ELF-1 (cell line): ENCODE data around the gene DNAJB13.

ENCODE experiments used
- DNase-seq: peaks from one replicate; pipeline ENCODE4 v3.0.0-alpha.2; 2016; ENCODE audit warnings: low read depth, low spot score

Gene DNAJB13

DNA sequence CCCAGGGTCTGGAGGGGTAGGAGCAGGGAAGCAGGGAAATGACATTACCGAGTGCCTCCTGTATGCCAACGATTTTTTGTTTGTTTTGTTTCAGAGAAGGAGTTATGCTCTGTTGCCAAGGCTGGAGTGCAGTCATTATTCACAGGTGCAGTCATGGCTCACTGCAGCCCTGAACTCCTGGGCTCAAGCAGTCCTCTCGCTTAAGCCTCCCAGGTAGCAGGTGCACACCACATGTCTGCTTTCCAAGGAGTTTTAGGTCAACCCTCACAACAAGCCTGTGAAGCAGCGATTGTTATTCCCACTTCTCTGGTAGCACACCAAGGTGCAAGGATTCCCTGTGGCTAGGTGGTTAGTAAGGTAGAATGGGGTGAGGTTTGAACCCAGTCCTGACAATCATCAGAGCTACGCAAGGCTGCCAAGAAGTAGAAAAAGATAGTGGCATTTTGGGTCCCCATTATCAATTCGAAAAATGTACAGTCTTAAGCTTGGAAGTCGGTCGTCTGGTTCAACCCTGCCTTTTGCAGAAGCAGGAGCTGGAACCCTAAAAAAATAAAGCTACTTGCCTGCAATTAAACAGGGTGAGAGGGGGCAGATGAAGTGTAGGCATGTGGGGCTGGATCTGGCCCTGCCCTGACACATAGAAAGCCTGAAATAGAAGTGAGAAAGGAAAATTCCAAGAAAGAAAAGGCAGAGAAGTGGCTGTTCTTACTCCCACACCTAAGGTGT lies 48.9 kb downstream of the DNAJB13 start:
- no peak for DNase-seq

- no peak for DNase-seq
These were observed 49.7 kb downstream of the DNAJB13 start for GRCh38 chr11:74000307-74001133.

- no peak for DNase-seq
These were observed 51.0 kb downstream of the DNAJB13 start for GRCh38 chr11:74001822-74002286.

- no peak for DNase-seq
These were observed 52.0 kb downstream of the DNAJB13 start for GRCh38 chr11:74002832-74003231.

DNA sequence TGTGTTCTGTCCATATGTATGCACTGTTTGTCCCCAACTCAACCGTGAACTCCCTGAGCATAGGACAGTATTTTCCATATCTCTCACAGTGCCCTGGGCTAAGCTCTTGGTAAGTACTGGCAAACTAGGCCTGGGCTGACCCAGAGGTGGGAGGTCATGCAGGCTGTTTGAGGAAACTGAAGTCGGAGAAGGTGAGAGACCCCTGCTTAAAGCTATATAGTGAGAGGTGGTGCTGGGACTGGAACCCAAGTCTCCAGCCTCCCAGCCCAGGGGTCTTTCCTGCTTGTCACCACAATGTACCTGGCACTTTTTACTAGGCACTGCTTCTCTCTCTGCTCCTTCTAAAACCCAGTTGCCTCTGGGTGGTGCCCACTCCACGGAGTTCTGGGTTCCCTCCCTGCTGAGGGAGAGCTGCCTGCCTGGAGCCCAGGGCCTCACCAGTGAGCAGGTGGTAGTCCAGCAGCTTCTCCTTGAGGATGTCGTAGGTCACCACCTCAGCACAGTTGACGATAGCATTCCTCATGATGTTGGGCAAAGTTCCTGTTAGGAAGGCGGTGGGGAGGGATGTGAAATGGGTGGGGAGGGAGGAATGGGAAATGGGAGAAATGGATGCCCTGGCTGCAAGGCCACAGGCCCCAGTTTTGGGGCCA lies 53.3 kb downstream of the DNAJB13 start:
- DNase-seq, result no peak

DNA sequence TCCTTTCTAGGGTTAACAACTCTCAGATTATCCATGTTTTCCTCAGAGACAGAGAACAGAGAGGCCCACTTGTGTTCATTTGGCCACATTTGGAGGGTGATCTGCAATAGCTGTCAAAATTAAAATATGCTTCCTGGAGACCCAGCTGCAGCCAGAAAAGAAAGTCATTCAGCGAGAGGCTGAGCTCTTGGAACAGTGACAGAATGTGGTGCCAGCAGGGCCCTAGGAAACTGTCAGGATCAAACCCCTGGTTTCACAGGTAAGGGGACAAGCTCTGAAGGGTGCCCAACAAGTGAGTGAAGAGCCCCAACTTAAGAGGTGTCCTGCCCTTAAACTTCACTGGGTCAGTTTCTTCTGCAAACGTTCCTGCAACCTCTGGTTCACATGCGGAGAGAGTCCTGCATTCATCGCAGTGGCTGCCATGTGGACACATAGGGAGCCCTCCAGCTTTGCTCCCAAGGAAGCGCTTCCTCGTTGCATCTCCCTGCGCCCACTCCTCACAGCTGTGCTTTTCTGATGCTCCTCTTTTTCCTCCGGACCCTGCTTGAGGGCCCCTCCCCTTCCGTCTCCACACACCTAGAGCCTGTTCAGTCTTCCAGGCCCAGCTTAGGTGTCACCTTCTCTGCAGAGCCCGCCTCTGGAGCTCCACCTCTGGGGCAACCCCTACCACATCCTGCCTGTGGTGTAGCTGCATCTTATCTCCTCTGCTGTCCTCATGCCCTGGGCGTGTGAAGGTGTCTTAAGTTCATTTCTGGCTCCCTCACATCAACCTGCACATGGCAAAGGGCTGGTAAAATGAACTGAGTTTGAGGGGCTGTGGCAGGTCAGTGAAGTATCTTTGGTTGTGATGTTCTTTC lies 54.2 kb downstream of the DNAJB13 start:
- no peak for DNase-seq

DNA sequence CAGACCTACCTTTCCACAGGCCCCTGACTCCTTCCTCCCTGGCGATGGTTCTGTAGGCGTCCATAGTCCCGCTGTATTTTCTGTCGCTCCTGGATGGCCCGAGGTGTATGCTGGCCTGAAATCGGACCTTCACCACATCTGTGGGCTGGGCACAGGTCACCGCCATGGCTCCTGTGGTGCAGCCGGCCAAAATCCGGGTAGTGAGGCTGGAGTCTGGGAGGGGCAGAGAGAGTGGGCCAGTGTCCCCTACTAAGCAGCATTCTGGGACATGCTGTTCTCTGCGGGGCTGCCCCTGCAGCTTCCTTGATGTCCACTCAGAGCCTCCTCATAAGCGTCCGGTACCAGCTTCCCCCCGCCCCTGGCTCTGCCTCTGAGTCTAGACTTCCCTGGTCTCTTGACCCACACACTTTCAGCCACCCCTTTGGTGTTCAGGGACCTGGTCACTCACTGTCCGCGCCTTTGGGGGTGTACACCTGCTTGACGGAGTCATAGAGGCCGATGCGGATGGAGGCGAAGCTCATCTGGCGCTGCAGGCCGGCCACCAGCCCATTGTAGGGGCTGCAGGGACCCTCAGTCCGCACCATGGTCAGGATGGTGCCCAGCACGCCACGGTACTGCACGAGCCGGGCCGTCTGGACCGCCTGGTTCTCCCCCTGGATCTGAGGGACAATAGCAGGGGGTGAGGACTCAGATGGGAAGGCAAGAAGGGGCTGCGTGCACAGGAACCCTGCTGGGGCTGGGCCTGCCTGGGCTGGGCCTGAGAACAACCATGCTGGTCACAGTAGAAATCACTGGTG lies 55.1 kb downstream of the DNAJB13 start:
- no peak for DNase-seq

DNA sequence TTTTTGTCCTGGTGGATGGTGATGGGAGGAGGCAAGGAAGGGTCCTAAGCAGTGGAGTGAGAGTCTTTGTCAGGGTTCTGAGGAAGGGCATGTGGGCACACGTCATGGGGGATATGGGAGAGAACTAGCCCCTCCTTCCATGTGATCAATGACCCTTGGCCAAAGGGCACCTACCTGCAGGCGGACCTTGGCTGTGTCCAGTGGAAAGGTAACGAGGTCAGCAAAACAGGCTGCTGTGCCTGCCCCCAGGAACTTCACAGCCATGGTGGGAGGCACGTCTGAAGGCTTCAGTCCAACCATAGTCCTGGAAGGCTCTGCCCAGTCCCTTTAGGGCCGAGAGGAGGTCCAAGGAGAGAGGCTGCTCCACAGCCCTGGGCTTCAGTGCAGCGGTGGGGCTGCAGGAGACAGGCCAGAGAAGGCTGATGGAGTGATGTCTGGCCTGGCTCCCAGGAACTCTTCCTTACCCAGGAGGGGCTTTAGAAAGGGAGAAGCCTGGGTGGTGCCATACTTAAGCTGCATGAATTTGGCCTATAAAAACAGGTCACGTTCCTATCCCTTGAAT lies 56.0 kb downstream of the DNAJB13 start:
- DNase-seq, result no peak

DNA sequence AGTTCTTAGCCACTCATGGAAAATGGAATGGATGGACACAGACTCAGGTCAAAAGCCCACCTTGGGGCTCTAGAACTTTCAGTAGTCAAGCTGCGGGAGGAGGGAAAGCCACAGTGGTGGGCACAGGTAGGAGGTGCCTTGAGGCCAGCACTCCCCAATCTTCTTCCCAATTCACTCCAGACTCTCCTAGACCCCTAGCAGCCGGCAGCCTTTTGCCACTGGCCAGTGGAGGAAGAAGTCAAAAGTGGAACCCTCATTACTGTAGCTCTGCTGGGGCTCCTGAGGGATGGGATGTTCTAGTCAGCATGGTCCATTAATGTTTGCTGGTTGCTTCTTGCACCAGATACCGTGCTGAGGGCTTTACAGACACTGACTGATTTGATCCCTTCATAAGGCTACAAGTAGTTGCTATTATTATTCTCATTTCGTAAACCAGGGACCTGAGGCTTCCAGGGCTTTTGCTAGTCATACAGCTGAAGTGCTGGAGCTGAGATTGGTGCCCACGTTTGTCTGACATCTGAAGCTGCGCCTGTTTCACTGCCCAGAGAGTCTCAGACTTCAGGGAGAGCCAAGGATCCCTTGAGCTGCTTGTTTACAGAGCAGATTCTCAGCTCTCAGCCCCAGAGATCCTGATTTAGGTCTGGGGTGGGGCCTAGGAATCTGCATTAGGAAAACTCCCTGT lies 57.0 kb downstream of the DNAJB13 start:
- DNase-seq, result no peak

DNA sequence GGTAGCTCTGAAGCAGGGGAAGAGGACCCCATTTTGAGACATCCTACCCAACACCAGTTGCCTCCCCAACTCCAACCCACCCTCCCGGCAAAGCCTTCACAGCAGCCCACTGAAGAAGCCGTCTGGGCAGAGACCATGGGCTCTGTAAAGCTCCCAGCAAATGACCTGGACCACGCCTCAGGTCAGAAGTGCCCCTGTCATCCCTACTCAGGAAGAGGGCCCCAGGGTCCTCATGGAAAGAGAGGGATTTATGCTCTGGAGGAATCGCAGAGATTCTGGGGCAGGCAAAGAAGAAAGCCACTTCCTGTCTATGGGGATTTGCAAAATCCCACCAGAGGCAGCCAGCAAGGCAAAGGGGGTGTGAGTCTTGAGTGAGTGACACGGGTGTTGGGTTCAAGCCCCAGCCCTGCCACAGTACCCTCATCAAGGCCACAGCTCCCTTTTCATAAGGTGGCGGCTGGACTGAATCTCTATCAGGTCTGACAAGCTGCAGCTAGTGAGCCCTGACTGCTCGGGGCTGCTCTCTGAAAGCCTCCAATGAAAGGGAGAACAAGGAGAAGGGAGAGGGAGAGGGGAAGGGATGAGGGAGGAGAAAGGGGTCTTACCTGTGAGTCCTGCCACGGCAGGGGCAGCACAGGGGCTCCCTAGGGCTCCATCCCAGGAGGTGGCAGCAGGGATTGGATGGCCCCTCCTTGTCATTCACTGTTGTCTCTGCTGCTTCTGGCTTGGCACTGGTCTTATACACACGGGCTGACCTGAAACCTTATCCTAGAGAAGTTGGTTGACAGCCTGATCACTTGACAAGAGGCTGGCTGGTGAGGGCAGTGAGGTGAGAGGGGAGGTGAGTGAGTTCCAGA lies 57.8 kb downstream of the DNAJB13 start, which contains the start of gene UCP3:
Gene UCP3 (minus strand): TSS at position 713 of the 857 bp plus-strand sequence. CDS start 2,043 bp downstream, outside the sequence.
- no peak for DNase-seq

GRCh38 chr11:74009230-74009547 lies 58.4 kb downstream of the DNAJB13 start:
- DNase-seq, result no peak

GRCh38 chr11:74009675-74010305 lies 59.0 kb downstream of the DNAJB13 start:
- DNase-seq, result no peak

DNA sequence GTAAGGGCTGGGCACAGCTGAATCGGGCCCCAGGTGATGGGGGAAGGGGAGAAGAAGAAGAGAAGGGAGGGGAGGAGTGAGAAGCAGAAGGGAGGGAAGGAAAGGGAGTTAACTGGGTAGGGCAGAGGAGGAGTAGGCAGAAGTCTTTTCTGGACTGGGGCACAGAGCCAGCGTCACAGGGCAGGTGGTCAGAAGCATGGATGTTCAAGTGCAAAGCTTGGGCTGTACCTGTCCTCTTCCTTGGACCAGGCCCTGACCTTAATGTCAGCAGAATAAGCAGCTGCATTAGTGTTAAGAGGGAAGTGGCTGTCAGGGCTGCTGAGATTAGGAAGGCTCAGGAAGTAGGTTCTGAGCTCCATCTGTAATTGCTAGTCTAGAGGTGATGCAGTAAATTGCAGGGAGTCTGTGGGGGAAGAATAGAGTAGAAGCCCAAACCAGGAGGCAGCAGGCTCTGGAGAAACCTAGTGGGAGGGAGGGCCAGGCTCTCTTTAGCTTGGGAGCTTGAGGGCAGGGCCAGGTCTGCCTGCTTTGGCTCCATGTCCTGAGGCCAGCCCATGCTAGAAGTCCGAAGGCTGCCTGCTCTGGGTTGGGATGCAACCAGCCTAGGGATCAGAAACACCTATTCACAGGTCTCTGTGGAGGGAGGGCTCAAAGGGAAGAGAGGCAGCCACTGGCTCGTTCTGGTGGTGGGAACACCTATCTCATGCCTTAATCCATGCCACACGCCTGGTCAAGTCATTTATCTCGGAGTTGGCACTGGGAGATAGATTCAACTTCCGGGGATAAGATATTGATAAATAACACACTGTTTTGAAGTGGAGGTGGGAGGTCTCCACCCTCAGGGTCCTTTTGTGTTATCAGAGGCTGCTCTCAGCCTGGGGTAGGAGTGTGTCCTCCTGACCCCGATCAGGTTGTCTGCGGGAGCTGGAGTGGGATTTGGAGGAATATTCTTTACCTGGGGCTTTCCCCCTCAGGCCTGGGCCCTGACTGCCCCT lies 59.8 kb downstream of the DNAJB13 start:
- peak; percentile 68 for DNase-seq

DNA sequence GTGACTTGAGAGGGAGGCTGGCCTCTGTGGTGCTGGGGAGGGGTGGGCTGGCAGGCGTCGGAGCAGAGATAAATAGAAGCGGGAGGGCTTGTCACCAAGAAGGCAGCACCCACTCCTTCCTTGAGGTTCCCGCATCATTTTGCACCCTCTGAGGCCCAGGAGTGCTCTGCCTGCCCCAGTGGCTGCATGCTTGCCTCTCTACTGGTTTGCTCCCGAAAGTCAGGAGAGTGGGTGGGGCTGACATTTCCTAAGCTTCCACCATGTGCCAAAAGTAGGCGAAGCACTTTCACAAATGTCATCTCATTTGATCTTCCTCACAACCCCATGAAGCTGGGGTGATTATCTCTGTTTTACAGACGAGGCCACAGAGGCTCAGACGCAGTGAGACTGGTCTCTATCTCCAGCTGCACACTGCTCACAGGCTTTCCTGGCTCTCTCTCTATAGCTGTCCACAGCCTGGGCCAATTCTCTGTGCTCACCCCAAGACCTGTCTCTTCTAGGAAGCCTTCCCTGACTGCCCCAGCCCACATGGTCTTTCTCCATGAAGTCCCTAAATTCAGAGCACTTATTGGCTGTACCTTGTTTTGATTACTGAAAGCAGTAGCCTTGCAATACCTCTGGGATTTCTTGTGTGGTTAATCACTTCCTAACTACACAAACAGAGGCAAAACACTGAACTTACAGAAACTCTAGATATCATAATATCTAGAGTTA lies 60.7 kb downstream of the DNAJB13 start:
- no peak for DNase-seq

- DNase-seq, result no peak
These were observed 61.4 kb downstream of the DNAJB13 start for GRCh38 chr11:74012074-74012809.

DNA sequence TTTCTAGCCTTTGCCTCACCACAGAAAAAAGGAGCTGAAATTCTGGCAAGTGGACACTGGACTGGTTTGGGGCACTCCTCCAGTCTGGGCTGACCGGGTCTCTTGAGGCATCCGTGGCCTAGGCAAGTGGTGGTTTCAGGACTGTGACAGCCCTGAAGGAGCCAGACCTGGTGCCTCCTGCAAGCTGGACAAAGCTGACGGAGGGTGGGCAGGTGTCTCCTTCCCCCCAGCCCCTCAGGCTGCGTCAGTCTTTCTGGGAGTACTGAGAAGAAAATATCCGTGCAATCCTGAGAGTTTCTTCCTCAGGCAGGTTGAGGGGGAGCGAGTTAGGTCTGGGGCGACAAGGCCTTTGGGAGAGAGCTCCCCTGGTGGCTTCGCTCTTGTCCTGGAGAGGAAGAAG lies 62.3 kb downstream of the DNAJB13 start:
- DNase-seq, result no peak
